Activated naive CD4-positive, alpha-beta T cell treated with Interleukin-2 at 50 U/mL for 16 hours (primary cell): ENCODE results near the gene ZNF106.

Source experiments
- DNase-seq: peaks from one replicate; pipeline ENCODE4 v3.0.0-alpha.2; 2020

Gene ZNF106

GRCh38 chr15:42490671-42491538 is at the start of gene ZNF106:
Gene ZNF106 (minus strand): TSS chr15:42491141. CDS start chr15:42472289, 18,852 bp downstream.
- DNase-seq: peak; percentile 87

- no peak for DNase-seq
Measured at GRCh38 chr15:42533246-42533645, 42.3 kb upstream of the ZNF106 start.

GRCh38 chr15:42528970-42529369 is 38.0 kb upstream of the ZNF106 start:
- no peak for DNase-seq

- no peak for DNase-seq
Measured at GRCh38 chr15:42523331-42523730, 32.4 kb upstream of the ZNF106 start.

GRCh38 chr15:42511007-42511391 is 20.1 kb upstream of the ZNF106 start:
- DNase-seq: no peak

- no peak for DNase-seq
Measured at GRCh38 chr15:42510258-42511006, 19.5 kb upstream of the ZNF106 start.

GRCh38 chr15:42508263-42508690 is 17.3 kb upstream of the ZNF106 start:
- DNase-seq: no peak

GRCh38 chr15:42507514-42507913 is 16.6 kb upstream of the ZNF106 start:
- DNase-seq: no peak

- DNase-seq: no peak
Measured at GRCh38 chr15:42504631-42505030, 13.7 kb upstream of the ZNF106 start.

GRCh38 chr15:42503825-42504224 is 12.9 kb upstream of the ZNF106 start:
- no peak for DNase-seq

- no peak for DNase-seq
Measured at GRCh38 chr15:42502477-42502876, 11.5 kb upstream of the ZNF106 start.

- no peak for DNase-seq
Measured at GRCh38 chr15:42499858-42500609, 9.1 kb upstream of the ZNF106 start.

GRCh38 chr15:42498212-42499068 is 7.5 kb upstream of the ZNF106 start:
- DNase-seq: no peak

GRCh38 chr15:42495361-42496212 is 4.6 kb upstream of the ZNF106 start, which contains the start of gene SNAP23:
Gene SNAP23 (plus strand): TSS chr15:42495634. CDS start chr15:42511847, 16,213 bp downstream.
- peak; percentile 84 for DNase-seq

- DNase-seq: peak; percentile 37
Measured at GRCh38 chr15:42494998-42495360, 4.0 kb upstream of the ZNF106 start.

GRCh38 chr15:42493679-42494078 is 2.7 kb upstream of the ZNF106 start:
- no peak for DNase-seq

- DNase-seq: no peak
Measured at GRCh38 chr15:42491539-42492225, 741 bp upstream of the ZNF106 start.

- DNase-seq: no peak
Measured at GRCh38 chr15:42490291-42490670, 660 bp downstream of the ZNF106 start.

GRCh38 chr15:42483677-42484076 is 7.3 kb downstream of the ZNF106 start:
- DNase-seq: no peak

GRCh38 chr15:42482701-42483100 is 8.2 kb downstream of the ZNF106 start:
- no peak for DNase-seq

GRCh38 chr15:42474827-42475226 is 16.1 kb downstream of the ZNF106 start:
- no peak for DNase-seq
